HepG2 (cell line): ENCODE measurements around the gene RPL41. TPM values are rescaled to one million over a fixed set of nuclear protein-coding genes. Genes with fewer than 3 reads are reported as not detected.

Experiments
- ATF7 ChIP-seq, 2 experiments: fragments of 450-650 bp in 1 of 2; sonication (generic) in 1 of 2; formaldehyde crosslinking in 1 of 2; IDR thresholded peaks; 2 replicates each; pipeline versions ENCODE4 v1.4.0 to v1.6.1; 2016 to 2020; ENCODE audit warnings: antibody characterized with exemption in 1 of 2, mild to moderate bottlenecking in 1 of 2, missing genetic modification reagents in 1 of 2
- CCDC6 ChIP-seq: sonication (generic); formaldehyde crosslinking; IDR thresholded peaks from 2 replicates; pipeline ENCODE4 v1.8.1; 2022; ENCODE audit warnings: mild to moderate bottlenecking, missing genetic modification reagents, moderate library complexity
- FIP1L1 ChIP-seq: fragments of 200-400 bp; formaldehyde crosslinking; IDR thresholded peaks from 2 replicates; pipeline ENCODE4 v1.6.1; 2018; ENCODE audit warnings: low read depth, mild to moderate bottlenecking, low read length, moderate library complexity, borderline replicate concordance; ENCODE audit not compliant: insufficient read depth
- FOXA1 ChIP-seq, 2 experiments: fragments of 450-650 bp in 1 of 2; sonication (generic) in 1 of 2; formaldehyde crosslinking in 1 of 2; IDR thresholded peaks; 2 replicates each; pipeline versions ENCODE4 v1.4.0 to v1.6.1; 2016 to 2020; ENCODE audit warnings: missing genetic modification reagents in 1 of 2
- FOXO1 ChIP-seq: sonication (generic); formaldehyde crosslinking; IDR thresholded peaks from 2 replicates; pipeline ENCODE4 v1.4.0; 2020; ENCODE audit warnings: missing genetic modification reagents
- GLI4 ChIP-seq: sonication (generic); formaldehyde crosslinking; IDR thresholded peaks from 2 replicates; pipeline ENCODE4 v1.5.1; 2020; ENCODE audit warnings: missing genetic modification reagents, mild to moderate bottlenecking, moderate library complexity, borderline replicate concordance
- GMEB2 ChIP-seq: IDR thresholded peaks from 2 replicates; pipeline ENCODE4 v1.6.1; 2016; ENCODE audit warnings: missing biosample characterization, missing genetic modification reagents, low read depth
- IRF1 ChIP-seq: sonication (generic); formaldehyde crosslinking; IDR thresholded peaks from 2 replicates; pipeline ENCODE4 v1.4.0; 2020; ENCODE audit warnings: low read depth, mild to moderate bottlenecking, missing genetic modification reagents
- KAT8 ChIP-seq: IDR thresholded peaks from 2 replicates; pipeline ENCODE4 v1.6.1; 2016; ENCODE audit warnings: missing genetic modification reagents, missing compliant biosample characterization
- MYPOP ChIP-seq: sonication (generic); formaldehyde crosslinking; IDR thresholded peaks from 2 replicates; pipeline ENCODE4 v1.8.1; 2023; ENCODE audit warnings: mild to moderate bottlenecking, moderate library complexity, missing genetic modification reagents
- NFKB2 ChIP-seq: sonication (generic); formaldehyde crosslinking; IDR thresholded peaks from 2 replicates; pipeline ENCODE4 v1.4.0; 2020; ENCODE audit warnings: missing genetic modification reagents, borderline replicate concordance
- PAX8 ChIP-seq: sonication (generic); formaldehyde crosslinking; IDR thresholded peaks from 2 replicates; pipeline ENCODE4 v1.8.0; 2022; ENCODE audit warnings: mild to moderate bottlenecking, missing genetic modification reagents, borderline replicate concordance
- PLSCR1 ChIP-seq: sonication (generic); formaldehyde crosslinking; IDR thresholded peaks from 2 replicates; pipeline ENCODE4 v1.5.0; 2020; ENCODE audit warnings: missing genetic modification reagents, mild to moderate bottlenecking, borderline replicate concordance
- RBM39 ChIP-seq: fragments of 200-400 bp; formaldehyde crosslinking; IDR thresholded peaks from one replicate; pipeline ENCODE4 v1.6.1; 2018; ENCODE audit warnings: antibody characterized with exemption, mild to moderate bottlenecking, low read depth, low read length; ENCODE audit not compliant: poor library complexity, severe bottlenecking
- REL ChIP-seq: sonication (generic); formaldehyde crosslinking; conservative IDR thresholded peaks from 2 replicates; pipeline ENCODE4 v1.8.0; 2022; ENCODE audit warnings: mild to moderate bottlenecking, missing genetic modification reagents, moderate library complexity
- SATB2 ChIP-seq: sonication (generic); formaldehyde crosslinking; IDR thresholded peaks from 2 replicates; pipeline ENCODE4 v1.5.0; 2020; ENCODE audit warnings: missing genetic modification reagents
- SMAD9 ChIP-seq: sonication (generic); formaldehyde crosslinking; IDR thresholded peaks from 2 replicates; pipeline ENCODE4 v1.5.1; 2020; ENCODE audit warnings: mild to moderate bottlenecking, missing genetic modification reagents
- SP140L ChIP-seq: sonication (generic); formaldehyde crosslinking; IDR thresholded peaks from 2 replicates; pipeline ENCODE4 v1.4.0; 2020; ENCODE audit warnings: missing genetic modification reagents, borderline replicate concordance
- ZNF275 ChIP-seq: sonication (generic); formaldehyde crosslinking; IDR thresholded peaks from 2 replicates; pipeline ENCODE4 v1.8.0; 2022; ENCODE audit warnings: missing genetic modification reagents, mild to moderate bottlenecking, inconsistent platforms, borderline replicate concordance
- ZNF431 ChIP-seq: sonication (generic); formaldehyde crosslinking; IDR thresholded peaks from 2 replicates; pipeline ENCODE4 v1.9.0; 2022; ENCODE audit warnings: missing genetic modification reagents, low read depth, mild to moderate bottlenecking, borderline replicate concordance
- ZNF629 ChIP-seq: sonication (generic); formaldehyde crosslinking; conservative IDR thresholded peaks from 2 replicates; pipeline ENCODE4 v1.5.0; 2020; ENCODE audit warnings: missing genetic modification reagents
- ZNF652 ChIP-seq: IDR thresholded peaks from 2 replicates; pipeline ENCODE4 v1.6.1; 2016; ENCODE audit warnings: low read depth, borderline replicate concordance
- polyA plus RNA-seq, 8 experiments: library from polyadenylated mRNA; depleted of rRNA in 3 of 8; stranded (reverse) in 7 of 8; unstranded in 1 of 8; fragments of >200 nt; fragmentation: Illumina TruSeq in 4 of 8; extraction: Trizol in 4 of 8; gene quantifications; 2 replicates each; pipeline versions ENCODE4 v1.2.1 to v1.2.3, GENCODE V29; 2011 to 2016; ENCODE audit warnings: low read depth in 4 of 8, missing spikeins in 1 of 8, mixed read lengths in 1 of 8; ENCODE audit not compliant: insufficient read depth in 1 of 8
- total RNA-seq, 5 experiments: library from RNA; depleted of rRNA; stranded (reverse); fragments of >200 nt; fragmentation: Illumina TruSeq; extraction: Trizol; gene quantifications; 2 replicates each; pipeline ENCODE4 v1.2.3, GENCODE V29; 2016; ENCODE audit warnings: low read depth in 1 of 5

RPL41 gene
- total and polyA plus RNA-seq, 2 of the 13 experiments (the other 11 are each of a cell fraction or from before 2014, with no cell fraction given): 4,012 to 7,670 TPM

- 0 out of 2 replicates have a peak, but pooled peaks have one; percentile 41 for TF ChIP-seq GLI4
- no peak for TF ChIP-seq PAX8
- no peak for TF ChIP-seq SMAD9
- peak; percentile 20 for TF ChIP-seq RBM39
- no peak for TF ChIP-seq GMEB2
- peak; percentile 49 for TF ChIP-seq FOXO1 (CRISPR knock-in tag)
- TF ChIP-seq FIP1L1: 0 out of 2 replicates have a peak, but pooled peaks have one; percentile 18
- TF ChIP-seq SATB2 (CRISPR knock-in tag): no peak; the same call in 1 of the 2 replicates
- TF ChIP-seq FOXA1 (IDR thresholded peaks at IDR 0.05): no peak
- TF ChIP-seq FOXA1 (CRISPR knock-in tag; IDR thresholded peaks at IDR 0.05): no peak; the same call in 1 of the 2 replicates
- no peak for TF ChIP-seq ZNF629 (CRISPR knock-in tag)
- TF ChIP-seq KAT8 (CRISPR knock-in tag): peak; percentile 17; the same call in 1 of the 2 replicates
- peak; percentile 52; the same call in 1 of the 2 replicates for TF ChIP-seq ZNF275 (CRISPR knock-in tag)
- TF ChIP-seq REL (CRISPR knock-in tag): no peak; the same call in 1 of the 2 replicates
- TF ChIP-seq ZNF652 (CRISPR knock-in tag): no peak
- TF ChIP-seq CCDC6 (CRISPR knock-in tag): peak; percentile 77; the same call in 1 of the 2 replicates
- TF ChIP-seq ATF7 (IDR thresholded peaks at IDR 0.05): no peak
- TF ChIP-seq ATF7 (CRISPR knock-in tag; IDR thresholded peaks at IDR 0.05): no peak
- TF ChIP-seq IRF1: no peak
- TF ChIP-seq NFKB2 (CRISPR knock-in tag): peak; percentile 29; the same call in 1 of the 2 replicates
- TF ChIP-seq PLSCR1 (CRISPR knock-in tag): no peak
- TF ChIP-seq MYPOP: no peak; the same call in 1 of the 2 replicates
- TF ChIP-seq ZNF431 (CRISPR knock-in tag): no peak
- TF ChIP-seq SP140L: no peak
These were observed 36.5 kb upstream of the RPL41 start, which contains the start of gene ERBB3 (continued) for GRCh38 chr12:56079723-56080555.
